ENCODE data around the gene CALD1.
A peak's percentile ranks its signal among the peaks of the same experiment; 100 is the strongest.

The CALD1 gene

DNA sequence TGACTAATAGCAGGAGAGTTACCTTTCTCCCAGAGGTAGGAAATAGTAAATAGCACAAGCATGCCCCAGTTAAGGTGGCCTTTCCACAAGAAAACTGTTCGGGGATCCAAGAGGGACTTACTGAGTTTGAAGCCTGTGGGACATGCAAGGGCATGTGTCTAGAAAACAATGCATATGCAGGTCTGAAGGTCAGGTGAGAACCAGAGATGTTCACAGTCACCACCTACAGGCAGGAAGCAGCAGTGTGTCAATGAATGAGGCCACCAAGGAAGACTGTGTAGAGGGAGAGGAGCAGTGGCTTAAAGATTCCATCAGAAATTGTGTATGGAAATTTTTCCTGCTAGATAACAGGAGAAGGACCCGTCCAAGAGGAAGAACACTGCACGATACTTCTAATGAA, 66.0 kb downstream of the CALD1 start:
- Histone ChIP-seq H3K4me3 (ENCODE audit: low read length) (no peak overlapping the region), H3K9me3 (ENCODE audit: control insufficient read depth, low read length) (no peaks in the 10 kb centered on the region), H3K36me3 (ENCODE audit: control insufficient read depth, insufficient read depth, low read length, severe bottlenecking) (peaks cover 48% of the 10 kb centered on the region), H3K9ac (ENCODE audit: low read length) (no peak overlapping the region), H3K27me3 (replicated peaks; ENCODE audit: control insufficient read depth, insufficient read depth, low read length) (no peaks in the 10 kb centered on the region), H3K4me1 (ENCODE audit: control insufficient read depth, insufficient read depth, low read length) (peaks cover 18% of the 10 kb centered on the region)
- no peak for DNase-seq (ENCODE audit: low read depth)

DNA sequence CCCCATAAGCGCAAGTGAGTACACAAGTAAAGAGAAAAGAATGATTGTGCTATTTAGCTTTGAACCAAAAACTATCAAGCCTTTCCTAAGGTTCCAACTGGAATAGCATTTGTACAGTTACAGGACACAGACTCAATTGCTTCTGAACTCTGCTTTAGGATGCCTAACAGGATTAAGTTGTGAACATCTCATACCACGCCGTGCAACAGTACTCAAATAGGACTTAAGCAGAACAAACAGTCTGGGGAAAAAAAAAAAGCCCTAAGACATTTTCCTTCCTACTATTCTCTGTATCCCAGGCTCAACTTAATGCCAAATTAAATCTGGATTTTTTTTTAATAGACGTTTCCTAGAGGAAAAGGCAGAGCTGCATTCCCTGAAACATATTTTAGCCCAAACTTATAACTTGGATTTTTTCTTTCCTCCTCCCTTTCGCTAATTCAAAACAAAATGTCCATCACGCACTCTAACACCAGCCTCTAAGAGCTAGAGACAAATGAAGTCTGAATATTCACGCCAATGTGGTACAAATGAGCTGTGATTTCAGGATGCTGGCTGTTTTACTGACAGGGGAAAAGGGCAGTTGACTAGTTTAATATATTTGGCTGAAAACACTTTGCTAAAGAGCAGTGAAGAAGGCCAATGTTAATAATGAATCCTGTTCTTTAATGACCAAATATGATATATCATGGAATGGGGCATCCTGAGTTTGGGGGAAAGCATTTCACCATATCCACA, 68.6 kb downstream of the CALD1 start:
- Histone ChIP-seq H3K27me3 (replicated peaks; ENCODE audit: control insufficient read depth, insufficient read depth, low read length) (no peaks in the 10 kb centered on the region), H3K36me3 (ENCODE audit: control insufficient read depth, insufficient read depth, low read length, severe bottlenecking) (peaks cover 54% of the 10 kb centered on the region), H3K9ac (ENCODE audit: low read length) (no peak overlapping the region), H3K4me3 (ENCODE audit: low read length) (no peak overlapping the region), H3K9me3 (ENCODE audit: control insufficient read depth, low read length) (no peaks in the 10 kb centered on the region), H3K4me1 (ENCODE audit: control insufficient read depth, insufficient read depth, low read length) (peaks cover 19% of the 10 kb centered on the region)
- no peak for DNase-seq (ENCODE audit: low read depth)

DNA sequence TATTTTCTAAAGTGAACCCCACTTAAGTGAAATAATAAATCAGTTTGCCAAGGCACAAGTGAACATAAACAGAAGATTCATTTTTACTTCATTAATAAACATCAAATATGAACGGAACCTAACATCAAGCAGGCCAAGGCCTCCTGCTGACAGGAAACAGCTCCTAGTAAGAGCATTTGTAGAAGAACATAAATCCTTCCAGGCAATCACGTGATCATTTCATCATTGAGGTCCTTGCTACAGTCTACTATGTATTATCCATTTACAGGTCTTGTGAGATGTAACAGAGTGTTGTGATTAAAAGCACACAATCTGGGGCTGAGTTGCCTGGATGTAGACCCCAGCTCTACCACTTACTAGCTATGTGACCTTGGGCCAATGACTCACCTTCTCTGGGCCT, 70.6 kb downstream of the CALD1 start:
- H3K4me1 ChIP-seq (ENCODE audit: control insufficient read depth, insufficient read depth, low read length), result peaks cover 12% of the 10 kb centered on the region
- peaks cover 41% of the 10 kb centered on the region for H3K36me3 ChIP-seq (ENCODE audit: control insufficient read depth, insufficient read depth, low read length, severe bottlenecking)
- no peaks in the 10 kb centered on the region for H3K9me3 ChIP-seq (ENCODE audit: control insufficient read depth, low read length)
- no peak overlapping the region for H3K9ac ChIP-seq (ENCODE audit: low read length)
- no peak overlapping the region for H3K4me3 ChIP-seq (ENCODE audit: low read length)
- no peaks in the 10 kb centered on the region for H3K27me3 ChIP-seq (replicated peaks; ENCODE audit: control insufficient read depth, insufficient read depth, low read length)
- no peak for DNase-seq (ENCODE audit: low read depth)

GRCh38 chr7:134851141-134851540, 71.7 kb downstream of the CALD1 start:
- no peak for DNase-seq (ENCODE audit: low read depth)
- peaks cover 22% of the 10 kb centered on the region for H3K4me1 ChIP-seq (ENCODE audit: control insufficient read depth, insufficient read depth, low read length)
- no peak overlapping the region for H3K9ac ChIP-seq (ENCODE audit: low read length)
- H3K36me3 ChIP-seq (ENCODE audit: control insufficient read depth, insufficient read depth, low read length, severe bottlenecking), result peaks cover 30% of the 10 kb centered on the region
- H3K4me3 ChIP-seq (ENCODE audit: low read length), result no peak overlapping the region
- no peaks in the 10 kb centered on the region for H3K27me3 ChIP-seq (replicated peaks; ENCODE audit: control insufficient read depth, insufficient read depth, low read length)
- H3K9me3 ChIP-seq (ENCODE audit: control insufficient read depth, low read length), result no peaks in the 10 kb centered on the region

GRCh38 chr7:134852625-134853024, 73.2 kb downstream of the CALD1 start:
- Histone ChIP-seq H3K9ac (ENCODE audit: low read length) (no peak overlapping the region), H3K27me3 (replicated peaks; ENCODE audit: control insufficient read depth, insufficient read depth, low read length) (no peaks in the 10 kb centered on the region), H3K9me3 (ENCODE audit: control insufficient read depth, low read length) (no peaks in the 10 kb centered on the region), H3K4me3 (ENCODE audit: low read length) (no peak overlapping the region), H3K36me3 (ENCODE audit: control insufficient read depth, insufficient read depth, low read length, severe bottlenecking) (peaks cover 20% of the 10 kb centered on the region), H3K4me1 (ENCODE audit: control insufficient read depth, insufficient read depth, low read length) (peaks cover 33% of the 10 kb centered on the region)
- DNase-seq (ENCODE audit: low read depth), result peak; percentile 44

DNA sequence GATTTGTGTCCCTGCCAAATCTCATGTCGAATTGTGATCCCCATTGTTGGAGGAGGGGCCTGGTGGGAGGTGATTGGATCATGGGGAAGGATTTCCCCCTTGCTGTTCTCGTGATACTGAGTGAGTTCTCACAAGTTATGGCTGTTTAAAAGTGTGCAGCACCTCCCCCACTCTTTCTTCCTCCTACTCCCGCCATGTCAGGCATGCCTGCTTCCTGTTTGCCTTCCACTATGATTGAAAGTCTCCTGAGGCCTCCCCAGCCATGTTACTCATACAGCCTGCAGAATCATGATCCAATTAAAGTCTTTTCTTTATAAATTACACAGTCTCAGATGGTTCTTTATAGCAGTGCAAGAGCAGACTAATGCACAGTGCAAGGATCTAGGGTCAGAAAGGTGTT, 75.4 kb downstream of the CALD1 start:
- Histone ChIP-seq H3K9me3 (ENCODE audit: control insufficient read depth, low read length) (no peaks in the 10 kb centered on the region), H3K27me3 (replicated peaks; ENCODE audit: control insufficient read depth, insufficient read depth, low read length) (no peaks in the 10 kb centered on the region), H3K36me3 (ENCODE audit: control insufficient read depth, insufficient read depth, low read length, severe bottlenecking) (peaks cover 13% of the 10 kb centered on the region), H3K4me1 (ENCODE audit: control insufficient read depth, insufficient read depth, low read length) (peaks cover 37% of the 10 kb centered on the region), H3K9ac (ENCODE audit: low read length) (no peak overlapping the region), H3K4me3 (ENCODE audit: low read length) (peak overlapping the region; percentile 38)
- peak; percentile 28 for DNase-seq (ENCODE audit: low read depth)

DNA sequence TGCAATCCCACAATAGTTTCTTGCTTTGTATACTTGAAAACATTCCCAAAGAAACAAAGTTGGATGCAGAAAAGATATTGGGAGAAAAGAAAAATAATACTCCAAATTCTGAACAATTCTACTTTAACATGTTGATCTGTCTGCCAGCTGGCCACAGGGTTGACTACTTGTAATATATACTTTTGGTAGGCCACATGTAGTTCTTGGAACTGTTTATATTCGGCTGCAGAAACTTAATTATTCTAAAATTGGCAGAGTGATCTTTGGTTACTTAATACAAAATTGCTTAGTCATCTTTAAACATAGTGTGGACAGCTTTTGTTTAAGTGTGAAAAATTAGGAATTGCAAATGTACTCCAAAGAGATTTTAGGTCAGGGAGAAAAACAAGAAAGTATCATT, 76.0 kb downstream of the CALD1 start:
- Histone ChIP-seq H3K9me3 (ENCODE audit: control insufficient read depth, low read length) (no peaks in the 10 kb centered on the region), H3K4me1 (ENCODE audit: control insufficient read depth, insufficient read depth, low read length) (peaks cover 37% of the 10 kb centered on the region), H3K9ac (ENCODE audit: low read length) (peak overlapping the region; percentile 69), H3K27me3 (replicated peaks; ENCODE audit: control insufficient read depth, insufficient read depth, low read length) (no peaks in the 10 kb centered on the region), H3K4me3 (ENCODE audit: low read length) (peak overlapping the region; percentile 38), H3K36me3 (ENCODE audit: control insufficient read depth, insufficient read depth, low read length, severe bottlenecking) (peaks cover 6% of the 10 kb centered on the region)
- peak; percentile 44 for DNase-seq (ENCODE audit: low read depth)

DNA sequence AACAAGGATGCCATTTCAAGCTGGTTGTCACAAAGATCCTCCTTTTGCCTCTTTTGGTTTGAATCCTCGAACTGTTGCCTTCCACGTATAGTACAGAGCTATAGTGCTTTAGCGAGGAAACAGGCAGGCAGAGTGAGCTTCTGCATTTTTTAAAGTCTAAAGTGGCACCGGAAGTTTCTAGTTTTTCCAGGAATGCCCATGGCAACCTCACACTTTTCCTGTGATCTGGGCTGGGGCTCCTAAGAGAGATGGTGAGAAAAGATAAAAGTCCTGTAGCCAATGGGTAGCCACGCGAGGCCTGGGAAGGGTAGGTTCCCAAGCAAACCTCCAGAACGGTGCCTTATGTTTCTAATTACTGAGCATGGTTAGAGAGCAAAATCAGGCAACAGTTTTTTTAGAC, 76.7 kb downstream of the CALD1 start:
- H3K9ac ChIP-seq (ENCODE audit: low read length), result peak overlapping the region; percentile 69
- peaks cover 1% of the 10 kb centered on the region for H3K36me3 ChIP-seq (ENCODE audit: control insufficient read depth, insufficient read depth, low read length, severe bottlenecking)
- no peaks in the 10 kb centered on the region for H3K9me3 ChIP-seq (ENCODE audit: control insufficient read depth, low read length)
- no peaks in the 10 kb centered on the region for H3K27me3 ChIP-seq (replicated peaks; ENCODE audit: control insufficient read depth, insufficient read depth, low read length)
- peak; percentile 81 for DNase-seq (ENCODE audit: low read depth)
- peak overlapping the region; percentile 38 for H3K4me3 ChIP-seq (ENCODE audit: low read length)
- H3K4me1 ChIP-seq (ENCODE audit: control insufficient read depth, insufficient read depth, low read length), result peaks cover 37% of the 10 kb centered on the region

DNA sequence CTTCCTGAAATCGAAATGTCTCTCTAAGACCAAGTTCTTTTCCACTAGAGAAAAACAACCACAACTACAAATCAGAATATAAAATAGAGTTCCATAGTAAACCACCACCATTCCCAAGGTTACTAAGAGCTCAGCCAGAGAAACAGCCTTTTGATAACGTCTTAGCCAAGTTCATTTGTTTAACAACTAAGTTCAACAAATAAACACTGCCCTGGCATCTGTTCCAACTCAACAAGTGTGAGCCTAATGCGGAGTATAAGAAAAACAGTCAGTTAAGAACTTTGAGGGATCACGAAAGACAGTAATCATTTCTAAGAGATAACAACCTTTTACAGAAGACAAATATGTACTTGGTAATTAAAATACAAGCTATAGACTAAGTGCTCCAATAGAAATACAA, 77.3 kb downstream of the CALD1 start:
- Histone ChIP-seq H3K27me3 (replicated peaks; ENCODE audit: control insufficient read depth, insufficient read depth, low read length) (no peaks in the 10 kb centered on the region), H3K4me1 (ENCODE audit: control insufficient read depth, insufficient read depth, low read length) (peaks cover 37% of the 10 kb centered on the region), H3K9ac (ENCODE audit: low read length) (peak overlapping the region; percentile 69), H3K4me3 (ENCODE audit: low read length) (peak overlapping the region; percentile 38), H3K36me3 (ENCODE audit: control insufficient read depth, insufficient read depth, low read length, severe bottlenecking) (no peaks in the 10 kb centered on the region), H3K9me3 (ENCODE audit: control insufficient read depth, low read length) (no peaks in the 10 kb centered on the region)
- peak; percentile 47 for DNase-seq (ENCODE audit: low read depth)

DNA sequence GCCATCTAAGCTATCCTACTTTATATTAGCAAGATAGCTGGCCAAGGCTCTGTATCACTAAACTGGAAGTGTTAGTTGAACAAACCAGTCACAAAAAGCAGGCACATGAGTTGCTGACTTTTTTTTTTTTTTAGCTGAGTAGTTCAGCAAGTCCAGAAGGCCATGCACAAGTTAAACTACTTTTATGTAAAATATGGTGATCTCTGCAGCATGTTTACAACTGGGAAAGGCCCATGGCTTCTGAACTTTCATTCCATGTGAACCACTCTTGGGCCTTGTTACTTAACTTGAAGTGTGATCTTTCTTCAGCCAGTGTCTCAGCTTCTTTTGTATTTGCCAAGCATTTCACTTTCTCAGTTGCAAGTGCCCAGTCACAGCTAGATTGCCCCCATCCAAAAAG, 78.5 kb downstream of the CALD1 start:
- Histone ChIP-seq H3K27me3 (replicated peaks; ENCODE audit: control insufficient read depth, insufficient read depth, low read length) (no peaks in the 10 kb centered on the region), H3K9ac (ENCODE audit: low read length) (no peak overlapping the region), H3K36me3 (ENCODE audit: control insufficient read depth, insufficient read depth, low read length, severe bottlenecking) (no peaks in the 10 kb centered on the region), H3K4me1 (ENCODE audit: control insufficient read depth, insufficient read depth, low read length) (peaks cover 33% of the 10 kb centered on the region), H3K4me3 (ENCODE audit: low read length) (no peak overlapping the region), H3K9me3 (ENCODE audit: control insufficient read depth, low read length) (no peaks in the 10 kb centered on the region)
- DNase-seq (ENCODE audit: low read depth), result no peak

DNA sequence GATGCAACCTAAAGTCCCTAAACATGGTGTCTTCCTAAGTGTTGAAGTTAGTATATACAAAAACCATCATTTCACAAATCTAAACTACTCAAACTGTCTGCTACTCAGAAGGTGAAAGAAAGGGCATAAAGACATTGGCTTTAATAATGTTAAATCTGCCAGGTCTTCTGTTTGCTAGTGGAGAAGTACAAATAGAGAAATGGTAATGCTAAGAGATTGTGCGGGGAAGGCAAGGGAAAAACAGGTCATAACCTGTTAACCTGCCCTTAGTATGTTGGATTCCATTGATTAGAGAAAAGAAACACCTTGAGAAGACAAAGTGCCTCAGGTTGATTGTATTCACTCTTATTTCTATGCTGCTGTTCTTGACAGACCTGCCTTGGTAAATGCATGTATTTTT, 80.3 kb downstream of the CALD1 start:
- DNase-seq (ENCODE audit: low read depth), result no peak
- Histone ChIP-seq H3K4me1 (ENCODE audit: control insufficient read depth, insufficient read depth, low read length) (peaks cover 30% of the 10 kb centered on the region), H3K9ac (ENCODE audit: low read length) (no peak overlapping the region), H3K9me3 (ENCODE audit: control insufficient read depth, low read length) (no peaks in the 10 kb centered on the region), H3K36me3 (ENCODE audit: control insufficient read depth, insufficient read depth, low read length, severe bottlenecking) (no peaks in the 10 kb centered on the region), H3K4me3 (ENCODE audit: low read length) (no peak overlapping the region), H3K27me3 (replicated peaks; ENCODE audit: control insufficient read depth, insufficient read depth, low read length) (no peaks in the 10 kb centered on the region)
